Brain pericyte (primary cell): ENCODE data around the gene HOXC5.

Experiments
- DNase-seq: peaks from one replicate; pipeline ENCODE4 v3.0.0-alpha.2; 2012; ENCODE audit warnings: low read depth, low spot score

Gene HOXC5

DNA sequence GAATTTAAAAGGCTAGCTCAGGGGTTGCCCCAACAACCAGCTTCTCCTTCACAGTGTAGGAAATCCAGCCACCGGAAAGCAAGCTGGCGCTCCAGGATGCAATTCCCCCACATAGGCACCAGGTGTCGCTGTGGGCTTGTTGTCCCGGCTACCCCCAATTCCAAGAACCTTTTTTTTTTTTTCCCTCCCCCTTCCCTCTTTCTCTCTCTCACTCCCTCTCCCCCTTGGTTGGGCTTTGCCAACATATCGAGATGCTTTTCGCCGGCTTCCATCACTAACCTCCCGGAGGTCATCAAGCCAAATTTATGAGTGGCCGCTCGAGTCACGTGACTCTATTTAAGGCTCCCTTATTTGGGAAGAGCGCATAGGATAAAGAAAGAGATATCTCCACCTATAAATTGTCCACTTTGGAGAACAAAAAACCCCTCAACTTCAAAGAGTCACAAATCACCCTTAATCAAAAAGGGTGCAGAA, at the start of gene HOXC5:
Gene HOXC5 (plus strand): TSS at position 424 of the 474 bp plus-strand sequence. CDS start 73 bp downstream, outside the sequence.
- no peak for DNase-seq

DNA sequence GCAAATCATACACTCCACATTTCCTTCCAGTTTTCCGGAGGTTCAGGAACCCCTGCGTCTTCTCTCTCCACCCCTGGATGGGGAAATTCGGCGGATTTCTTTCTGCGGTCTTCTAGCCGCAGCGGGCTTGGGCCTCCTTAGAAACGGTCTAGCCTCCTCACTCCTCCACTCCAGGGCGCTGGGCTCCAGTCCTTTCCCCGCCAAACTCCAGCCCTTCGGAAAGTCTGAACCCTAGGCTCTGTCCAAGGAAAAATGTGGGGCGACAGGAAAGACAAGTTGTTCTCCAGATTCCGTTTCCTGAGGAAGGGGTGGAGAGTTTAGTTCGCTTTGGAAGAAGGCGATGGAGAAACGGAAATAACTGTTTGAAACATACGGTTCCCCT, 49.3 kb upstream of the HOXC5 start:
- DNase-seq = no peak

DNA sequence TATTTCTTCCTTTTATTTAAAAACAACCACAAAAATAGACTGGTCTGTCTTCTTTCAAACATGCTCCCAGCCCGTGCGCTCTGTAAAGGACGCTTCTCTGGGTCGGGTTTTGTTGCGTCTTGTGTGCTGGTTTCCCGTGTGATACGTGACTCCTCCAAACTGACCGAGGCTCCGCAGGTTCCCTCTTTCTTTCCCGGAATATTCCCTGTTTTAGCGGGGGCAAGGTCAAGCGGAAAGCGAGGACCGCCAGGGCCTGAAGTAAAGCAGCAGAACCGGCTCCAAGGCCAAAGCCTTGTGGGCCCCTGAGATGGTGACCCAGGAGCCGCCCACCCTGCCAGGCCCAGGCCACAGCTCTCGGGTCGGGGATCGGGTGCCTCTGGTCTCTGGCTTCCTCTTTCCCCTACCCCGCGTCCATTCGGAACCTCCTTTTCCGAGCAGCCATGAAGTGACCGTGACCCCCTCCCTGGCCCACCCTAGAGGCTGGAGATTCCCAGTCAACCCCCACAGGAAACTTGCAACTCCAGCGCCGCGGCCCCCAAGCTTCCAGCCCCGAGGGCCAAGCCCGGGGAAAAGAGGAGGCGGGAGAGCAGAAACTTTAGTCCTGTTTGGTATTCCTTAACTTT, 48.8 kb upstream of the HOXC5 start:
- no peak for DNase-seq

DNA sequence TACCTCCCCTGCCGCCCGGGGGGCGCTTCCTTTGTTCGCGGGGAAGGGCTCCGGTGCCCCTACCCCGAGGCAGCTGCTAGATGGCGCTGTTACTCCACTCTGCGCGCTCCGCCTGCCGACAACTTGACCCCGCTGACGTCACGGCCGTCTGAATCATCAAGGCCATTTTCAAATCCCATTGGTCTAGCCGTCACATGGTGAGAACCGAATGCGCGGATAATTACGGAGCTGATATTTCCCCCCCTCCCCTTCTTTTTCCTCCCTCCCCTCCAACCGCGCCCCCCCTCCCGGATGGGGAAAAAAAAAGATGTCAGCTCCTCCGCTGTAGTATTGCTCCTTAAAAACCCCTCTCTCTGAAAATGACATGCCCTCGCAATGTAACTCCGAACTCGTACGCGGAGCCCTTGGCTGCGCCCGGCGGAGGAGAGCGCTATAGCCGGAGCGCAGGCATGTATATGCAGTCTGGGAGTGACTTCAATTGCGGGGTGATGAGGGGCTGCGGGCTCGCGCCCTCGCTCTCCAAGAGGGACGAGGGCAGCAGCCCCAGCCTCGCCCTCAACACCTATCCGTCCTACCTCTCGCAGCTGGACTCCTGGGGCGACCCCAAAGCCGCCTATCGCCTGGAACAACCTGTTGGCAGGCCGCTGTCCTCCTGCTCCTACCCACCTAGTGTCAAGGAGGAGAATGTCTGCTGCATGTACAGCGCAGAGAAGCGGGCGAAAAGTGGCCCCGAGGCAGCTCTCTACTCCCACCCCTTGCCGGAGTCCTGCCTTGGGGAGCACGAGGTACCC, 47.8 kb upstream of the HOXC5 start, which contains the start of gene HOXC10:
Gene HOXC10 (plus strand): TSS at position 246 of the 791 bp plus-strand sequence. CDS start 114 bp downstream, at position 360.
- no peak for DNase-seq

DNA sequence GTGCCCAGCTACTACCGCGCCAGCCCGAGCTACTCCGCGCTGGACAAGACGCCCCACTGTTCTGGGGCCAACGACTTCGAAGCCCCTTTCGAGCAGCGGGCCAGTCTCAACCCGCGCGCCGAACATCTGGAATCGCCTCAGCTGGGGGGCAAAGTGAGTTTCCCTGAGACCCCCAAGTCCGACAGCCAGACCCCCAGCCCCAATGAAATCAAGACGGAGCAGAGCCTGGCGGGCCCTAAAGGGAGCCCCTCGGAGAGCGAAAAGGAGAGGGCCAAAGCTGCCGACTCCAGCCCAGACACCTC, 47.2 kb upstream of the HOXC5 start:
- no peak for DNase-seq

DNA sequence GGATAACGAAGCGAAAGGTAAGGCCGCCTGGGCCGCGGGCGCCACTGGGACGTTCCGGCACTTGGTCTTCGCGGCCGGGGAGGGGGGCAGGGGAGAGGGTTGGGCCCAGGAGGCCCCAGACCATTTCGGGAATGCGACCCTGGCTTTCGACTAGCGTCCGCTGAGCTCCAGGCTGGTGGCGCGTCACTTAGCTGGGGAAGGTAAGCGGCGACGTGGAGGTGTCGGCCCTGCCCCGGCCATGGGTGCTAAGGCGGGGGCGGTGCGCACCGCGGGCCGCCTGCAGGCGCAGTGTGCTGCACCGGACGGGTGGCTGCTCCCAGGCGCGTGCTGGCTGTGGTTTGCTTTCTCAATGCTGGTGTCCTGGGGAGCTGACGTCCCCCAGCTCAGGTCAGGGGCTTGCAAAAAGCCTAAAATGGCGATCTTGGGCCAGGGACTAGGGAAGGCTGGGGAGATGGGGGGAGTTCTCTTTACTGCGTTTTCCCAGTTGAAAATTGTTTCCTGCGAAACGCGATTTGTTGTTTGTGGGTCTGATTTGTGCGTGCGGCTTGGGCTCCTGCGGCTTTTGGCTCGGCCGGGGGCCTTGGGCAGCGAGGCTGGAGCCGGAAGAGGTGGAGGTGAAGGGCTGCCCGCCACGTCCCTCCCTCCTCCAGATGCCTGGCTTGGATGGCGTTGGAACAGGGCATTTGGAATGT, 46.7 kb upstream of the HOXC5 start:
- DNase-seq = no peak

DNA sequence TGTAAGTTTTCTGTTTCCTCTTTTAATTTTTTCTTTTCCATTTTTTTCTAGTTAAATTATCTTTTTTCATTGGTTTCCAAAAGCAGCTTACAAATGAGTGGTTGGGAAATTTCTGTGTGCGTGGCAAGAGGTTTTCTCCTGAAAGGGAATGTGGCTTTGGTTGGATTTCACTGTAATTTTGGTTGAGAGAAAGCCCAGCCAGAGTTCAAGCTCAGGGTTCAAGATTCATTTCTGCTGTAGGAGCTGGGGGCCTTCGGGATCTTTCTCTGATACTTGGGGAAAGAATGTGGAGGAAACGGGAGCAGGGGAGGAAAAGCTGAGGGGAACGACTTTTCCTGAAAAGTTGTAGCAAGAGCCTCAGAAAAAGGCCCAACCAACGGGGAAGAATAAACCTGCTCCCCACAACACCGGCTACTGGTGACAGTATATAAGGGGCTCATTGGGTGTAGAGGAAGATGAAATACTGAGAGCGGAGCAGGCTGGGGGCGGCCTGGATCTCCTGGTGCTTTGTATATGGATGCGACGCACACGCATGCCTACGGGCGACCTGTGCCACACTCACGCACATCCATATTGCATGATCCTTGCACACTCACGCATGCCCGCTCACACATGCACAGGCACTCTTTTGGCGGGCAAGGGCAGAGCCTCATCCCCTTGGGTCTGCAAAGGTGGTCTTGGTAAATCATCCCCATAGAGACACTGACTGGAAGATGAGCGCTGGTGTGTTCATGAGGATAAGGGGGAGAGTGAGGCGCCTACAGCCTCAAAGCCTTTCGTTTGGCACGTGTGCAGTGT, 46.0 kb upstream of the HOXC5 start:
- no peak for DNase-seq

DNA sequence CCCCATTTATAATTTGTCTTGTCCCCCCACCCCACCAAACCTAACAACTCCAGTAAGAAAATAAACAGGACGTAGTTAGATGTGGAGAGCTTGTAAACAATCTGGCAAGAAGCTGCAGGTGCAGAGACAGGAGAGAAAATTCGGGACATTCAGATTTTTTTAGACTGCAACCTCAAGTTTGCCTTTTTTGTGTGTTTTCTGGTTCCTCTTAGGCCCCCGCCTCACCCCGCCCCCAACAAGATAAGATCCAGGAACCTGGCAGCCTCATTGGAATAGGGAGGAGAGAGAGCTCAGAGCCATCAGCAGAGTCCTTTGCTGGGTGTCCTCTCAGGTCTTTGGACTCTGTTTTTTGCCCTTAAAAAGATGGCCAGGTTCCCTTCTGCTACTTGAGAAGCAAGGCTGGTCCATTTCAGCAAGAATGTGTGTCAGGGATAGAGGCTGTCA, 45.0 kb upstream of the HOXC5 start:
- no peak for DNase-seq

DNA sequence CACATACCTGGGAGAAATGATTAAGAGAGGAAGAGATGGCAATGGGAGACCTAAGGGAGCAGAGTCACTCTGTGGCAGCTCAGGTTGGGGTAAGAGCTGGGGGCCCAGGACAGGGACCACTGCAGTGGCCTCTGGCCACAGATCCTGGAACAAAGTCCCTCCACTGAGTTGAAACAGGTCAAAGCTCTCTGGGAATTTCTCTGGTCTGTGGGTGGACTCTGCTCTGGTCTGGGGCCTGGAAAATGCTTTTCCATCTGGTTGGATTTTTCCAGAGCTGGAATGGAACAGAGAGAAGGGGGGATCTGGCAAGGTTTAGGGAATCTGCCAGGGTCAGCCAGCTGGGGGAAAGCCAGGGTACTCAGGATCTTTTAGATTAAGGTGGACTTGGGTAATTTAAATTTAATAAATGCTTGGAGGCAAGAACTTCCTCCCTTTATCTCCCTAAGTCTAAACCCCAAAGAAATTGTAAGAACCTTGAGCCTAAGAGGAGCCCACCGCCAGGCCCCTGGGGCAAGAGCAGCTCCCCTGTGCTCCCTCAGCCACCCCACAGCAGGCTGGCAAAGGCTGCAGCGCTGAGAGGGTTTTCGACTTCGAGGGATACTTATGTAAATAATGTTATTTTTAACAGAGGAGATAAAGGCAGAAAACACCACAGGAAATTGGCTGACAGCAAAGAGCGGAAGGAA, 44.2 kb upstream of the HOXC5 start:
- DNase-seq = no peak

DNA sequence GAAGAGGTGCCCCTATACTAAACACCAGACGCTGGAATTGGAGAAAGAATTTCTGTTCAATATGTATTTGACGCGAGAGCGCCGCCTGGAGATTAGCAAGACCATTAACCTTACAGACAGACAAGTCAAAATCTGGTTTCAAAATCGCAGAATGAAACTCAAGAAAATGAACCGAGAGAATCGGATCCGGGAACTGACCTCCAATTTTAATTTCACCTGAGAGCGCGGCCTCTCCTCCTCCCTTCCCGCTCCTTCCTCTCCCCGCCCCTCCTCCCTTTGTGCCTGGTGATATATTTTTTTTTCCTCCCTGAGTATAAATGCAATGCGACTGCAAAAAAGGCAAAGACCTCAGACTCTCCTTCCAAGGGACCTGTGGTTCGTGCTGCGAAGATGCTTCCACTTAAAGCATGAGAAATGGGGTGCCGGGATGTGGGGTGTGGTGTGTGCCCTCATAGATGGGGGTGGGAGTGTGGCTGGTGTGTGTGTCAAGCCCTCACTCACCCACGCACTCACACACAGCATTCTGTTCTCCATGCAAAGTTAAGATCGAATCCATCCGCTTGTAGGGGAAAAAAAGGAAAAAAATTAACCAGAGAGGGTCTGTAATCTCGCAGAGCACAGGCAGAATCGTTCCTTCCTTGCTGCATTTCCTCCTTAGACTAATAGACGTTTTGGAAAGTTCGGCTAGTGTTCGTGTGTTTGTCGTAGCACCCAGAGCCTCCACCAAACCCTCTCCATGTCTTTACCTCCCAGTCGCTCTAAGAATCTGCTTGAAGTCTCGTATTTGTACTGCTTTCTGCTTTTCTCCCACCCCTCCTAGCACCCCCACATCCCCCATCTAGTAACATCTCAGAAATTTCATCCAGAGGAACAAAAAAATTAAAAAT, 43.4 kb upstream of the HOXC5 start:
- no peak for DNase-seq

DNA sequence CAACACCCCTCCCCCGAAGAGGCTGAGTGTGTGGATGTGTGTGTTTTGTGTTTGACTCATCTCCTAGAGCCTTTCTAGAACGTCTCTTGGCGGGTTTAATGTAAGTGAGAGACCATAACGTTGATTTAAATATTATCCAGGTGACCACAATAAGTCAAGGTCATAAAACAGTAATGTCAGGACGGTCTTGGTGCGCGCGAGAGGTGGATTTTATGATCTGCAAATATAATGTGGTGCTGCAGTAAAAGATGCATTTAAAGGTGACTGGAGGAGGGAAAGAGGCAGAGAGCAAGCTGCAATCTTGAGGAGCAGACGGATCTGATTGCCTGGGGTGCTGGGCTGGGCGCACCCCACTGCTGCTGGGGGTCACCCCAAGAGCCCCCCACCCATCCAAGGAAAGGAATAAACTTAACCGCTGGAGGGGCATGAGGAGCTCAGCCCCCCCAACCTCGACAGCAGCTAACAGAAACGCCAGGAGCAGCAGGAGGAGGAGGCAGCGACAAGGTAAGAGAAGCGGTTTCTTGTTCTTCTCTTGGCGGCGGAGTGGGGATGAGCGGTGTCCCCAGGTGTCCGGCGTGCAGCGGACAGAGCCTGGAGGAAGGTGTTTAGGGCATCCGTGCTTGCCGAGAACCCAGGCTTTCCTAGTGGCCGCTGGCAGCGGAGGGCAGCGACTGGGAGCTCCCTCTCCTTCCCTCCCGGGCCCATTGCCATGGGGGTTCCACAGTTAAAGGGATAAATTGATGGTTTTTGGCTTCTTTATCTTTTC, 42.4 kb upstream of the HOXC5 start:
- DNase-seq = no peak

DNA sequence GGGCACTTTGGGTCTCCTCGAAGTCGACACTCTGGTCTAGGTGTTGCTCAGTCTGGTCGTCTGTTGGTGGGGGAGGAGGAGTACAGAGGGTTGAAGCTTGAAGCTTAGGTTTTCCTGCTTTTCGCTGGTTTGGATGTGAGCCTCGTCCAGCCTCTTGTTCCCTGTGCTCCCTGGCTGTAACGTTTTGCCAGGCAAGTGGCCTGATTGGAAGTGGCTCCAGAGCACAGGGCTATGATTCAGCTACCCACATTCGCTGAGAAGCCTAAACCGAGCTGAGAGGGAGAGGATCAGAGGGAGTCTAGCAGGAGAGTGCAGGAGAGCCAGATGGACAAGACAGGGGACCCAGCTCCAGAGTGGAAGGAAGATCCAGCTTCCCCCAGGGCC, 41.8 kb upstream of the HOXC5 start:
- DNase-seq = no peak

DNA sequence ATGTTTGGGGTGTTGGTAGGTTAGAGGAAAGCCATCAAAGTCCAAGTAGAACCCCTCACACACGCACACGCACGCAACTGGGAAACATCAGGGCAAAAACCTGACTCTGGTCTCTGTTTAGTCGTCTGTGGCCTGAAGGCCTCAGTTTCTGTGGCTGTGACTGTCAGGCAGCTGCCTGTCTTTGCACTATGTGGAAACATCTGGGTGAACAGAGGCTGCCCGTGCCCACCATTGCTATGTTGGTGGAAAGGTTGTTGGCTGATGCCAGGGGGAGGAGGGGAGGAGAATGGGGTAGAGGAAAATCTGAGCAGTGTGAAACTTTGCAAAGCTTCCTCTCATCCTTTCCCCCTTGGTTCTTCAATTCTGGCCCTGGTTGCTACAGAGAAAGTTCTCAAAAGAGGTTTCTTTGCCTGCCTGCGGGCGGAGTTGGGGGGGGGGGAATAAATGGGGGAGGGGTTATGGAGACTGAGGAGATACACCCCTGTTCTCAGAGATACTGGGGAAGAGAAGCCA, 40.4 kb upstream of the HOXC5 start:
- no peak for DNase-seq

DNA sequence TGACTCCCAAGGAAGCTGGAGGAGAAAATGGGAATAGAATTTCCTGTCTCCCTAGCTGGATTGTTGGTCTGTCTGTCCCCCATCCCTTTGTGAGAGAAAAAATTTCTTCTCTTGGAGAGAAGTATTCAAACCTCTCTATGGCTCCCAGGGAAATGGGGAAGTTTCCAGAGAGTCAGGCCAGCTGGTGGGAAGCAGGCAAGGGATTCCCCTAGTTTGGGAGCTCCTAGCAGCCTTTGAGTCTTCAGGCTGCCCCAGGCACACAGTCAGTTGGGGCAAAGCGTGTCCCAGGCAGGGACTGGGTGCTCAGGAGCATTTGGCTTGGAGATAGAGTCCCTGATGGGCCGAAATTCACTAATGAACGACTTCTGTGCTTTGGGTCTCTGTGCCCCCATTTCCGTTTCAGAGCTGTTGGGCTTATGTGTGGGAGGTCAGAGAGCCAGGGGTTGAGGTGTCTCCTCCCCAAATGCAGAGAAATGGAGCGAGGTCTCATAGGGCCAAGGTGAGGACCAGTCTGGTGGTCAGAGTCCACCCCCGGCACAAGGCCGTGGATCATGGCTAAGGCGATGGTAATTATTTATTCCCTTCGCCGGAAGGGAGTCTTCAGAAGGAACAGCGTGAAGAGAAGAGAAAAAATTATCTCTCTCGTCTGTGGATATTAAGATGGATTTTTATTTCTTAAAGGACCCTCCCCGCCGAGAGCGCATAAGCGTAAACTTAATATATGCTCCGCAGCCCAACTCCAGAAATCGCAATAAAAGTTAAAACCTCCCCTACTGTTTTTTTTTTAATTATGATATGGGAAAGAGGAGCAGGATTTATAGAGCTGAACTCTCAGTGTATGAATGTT, 39.5 kb upstream of the HOXC5 start:
- no peak for DNase-seq

DNA sequence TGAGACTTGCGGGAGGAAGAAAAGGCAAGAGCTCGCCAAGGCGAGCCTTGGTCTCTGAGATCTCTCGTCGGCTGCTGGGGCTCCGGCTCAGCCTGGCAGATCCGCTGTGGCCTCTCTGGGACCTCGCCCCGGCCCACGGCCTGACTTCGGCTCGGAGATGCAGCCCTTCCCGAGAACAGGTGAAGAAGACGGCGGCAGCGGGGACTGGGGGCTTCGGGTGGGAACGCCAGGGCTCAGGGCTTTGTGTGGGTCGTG, 38.9 kb upstream of the HOXC5 start:
- no peak for DNase-seq

DNA sequence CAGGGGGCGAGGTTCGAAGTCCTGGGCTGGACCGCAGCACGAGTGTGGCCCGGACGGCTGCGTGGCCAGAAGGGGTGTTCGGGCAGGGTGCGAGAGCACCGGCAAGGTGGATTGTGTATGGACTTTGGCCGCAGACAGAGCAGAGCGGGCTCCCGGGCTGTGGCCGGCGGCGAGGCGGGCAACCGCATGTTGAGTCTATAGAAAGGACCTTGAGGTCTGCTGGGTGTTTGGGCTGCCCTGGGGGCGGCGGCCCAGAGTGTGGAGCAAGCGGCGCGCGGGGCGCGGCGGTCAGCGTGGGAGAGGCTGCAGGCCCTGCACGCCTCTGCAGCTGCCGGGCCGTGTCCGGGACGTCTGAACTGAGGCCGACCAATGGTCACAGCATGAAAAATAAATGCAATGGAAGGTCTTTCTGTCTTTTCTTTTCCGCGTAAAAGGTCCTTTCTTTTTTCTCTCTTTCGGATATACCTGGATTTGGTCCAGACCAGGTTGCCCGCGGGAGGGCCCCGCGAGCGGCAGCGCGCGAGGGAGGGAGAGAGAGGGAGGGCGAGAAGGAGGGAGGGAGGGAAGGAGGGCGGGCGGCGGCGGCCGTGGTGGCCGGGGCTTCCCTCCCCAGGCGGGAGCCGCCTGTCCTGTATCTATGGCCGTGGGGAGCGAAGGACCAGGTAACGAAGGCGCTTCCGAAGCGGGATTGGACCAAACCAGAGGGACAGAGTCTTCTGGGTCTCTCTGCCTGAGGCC, 38.4 kb upstream of the HOXC5 start:
- DNase-seq = no peak

DNA sequence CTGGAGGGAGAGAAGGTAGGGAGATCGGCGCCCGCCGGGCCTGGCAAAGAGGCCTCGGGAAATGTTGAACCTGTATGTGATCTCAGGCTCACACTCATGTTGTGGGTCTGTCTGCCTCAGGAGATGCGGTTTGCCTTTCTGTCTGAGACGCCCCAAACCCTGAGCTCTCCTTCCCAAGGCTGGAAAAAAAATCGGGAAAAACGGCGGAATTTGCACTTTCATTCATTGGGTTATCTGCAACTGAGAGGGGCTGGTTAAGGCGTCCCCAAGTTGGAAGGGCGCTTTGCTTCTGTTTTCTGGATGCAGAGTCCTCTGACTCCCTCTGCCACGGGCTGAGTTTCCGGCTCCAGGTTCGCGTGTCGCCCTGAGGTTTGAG, 37.9 kb upstream of the HOXC5 start:
- no peak for DNase-seq
